ENCODE results near the gene STRBP.
A peak's percentile ranks its signal among the peaks of the same experiment; 100 is the strongest.

The STRBP gene

GRCh38 chr9:123098096-123098459 is 170.3 kb downstream of the STRBP start:
- TF ChIP-seq CTCF (IDR thresholded peaks at IDR 0.05; ENCODE audit: extremely low read depth, insufficient read depth, missing control alignments) = no peak
- DNase-seq (ENCODE audit: low spot score) = no peak
- in situ Hi-C loops (cut with MboI; ENCODE audit: low pct_unique_long_range_greater_than_20kb, low sequenced_read_pairs, unreplicated experiment) = no loop called here

GRCh38 chr9:123097430-123098095 is 170.8 kb downstream of the STRBP start:
- in situ Hi-C loops (cut with MboI; ENCODE audit: low pct_unique_long_range_greater_than_20kb, low sequenced_read_pairs, unreplicated experiment) = no loop called here
- TF ChIP-seq CTCF (IDR thresholded peaks at IDR 0.05; ENCODE audit: extremely low read depth, insufficient read depth, missing control alignments) = no peak
- no peak for DNase-seq (ENCODE audit: low spot score)

- TF ChIP-seq CTCF (IDR thresholded peaks at IDR 0.05; ENCODE audit: extremely low read depth, insufficient read depth, missing control alignments) = no peak
- DNase-seq (ENCODE audit: low spot score) = no peak
- in situ Hi-C loops (cut with MboI; ENCODE audit: low pct_unique_long_range_greater_than_20kb, low sequenced_read_pairs, unreplicated experiment) = no loop called here
Measured at GRCh38 chr9:123096987-123097386, 171.4 kb downstream of the STRBP start.

GRCh38 chr9:123093141-123093540 is 175.2 kb downstream of the STRBP start:
- no peak for DNase-seq (ENCODE audit: low spot score)
- in situ Hi-C loops (cut with MboI; ENCODE audit: low pct_unique_long_range_greater_than_20kb, low sequenced_read_pairs, unreplicated experiment) = no loop called here

GRCh38 chr9:123091459-123091858 is 176.9 kb downstream of the STRBP start:
- TF ChIP-seq CTCF (IDR thresholded peaks at IDR 0.05; ENCODE audit: extremely low read depth, insufficient read depth, missing control alignments) = peak; percentile 22
- in situ Hi-C loops (cut with MboI; ENCODE audit: low pct_unique_long_range_greater_than_20kb, low sequenced_read_pairs, unreplicated experiment) = no loop called here
- DNase-seq (ENCODE audit: low spot score) = no peak

More at GRCh38 chr9:123093141-123093540, 175.2 kb downstream of the STRBP start:
- TF ChIP-seq CTCF (IDR thresholded peaks at IDR 0.05; ENCODE audit: extremely low read depth, insufficient read depth, missing control alignments) = no peak

GRCh38 chr9:123090956-123091355 is 177.4 kb downstream of the STRBP start:
- no peak for TF ChIP-seq CTCF (IDR thresholded peaks at IDR 0.05; ENCODE audit: extremely low read depth, insufficient read depth, missing control alignments)
- DNase-seq (ENCODE audit: low spot score) = no peak
- in situ Hi-C loops (cut with MboI; ENCODE audit: low pct_unique_long_range_greater_than_20kb, low sequenced_read_pairs, unreplicated experiment) = no loop called here
